Measurements from ENCODE around the gene CYB5R3.

DNA sequence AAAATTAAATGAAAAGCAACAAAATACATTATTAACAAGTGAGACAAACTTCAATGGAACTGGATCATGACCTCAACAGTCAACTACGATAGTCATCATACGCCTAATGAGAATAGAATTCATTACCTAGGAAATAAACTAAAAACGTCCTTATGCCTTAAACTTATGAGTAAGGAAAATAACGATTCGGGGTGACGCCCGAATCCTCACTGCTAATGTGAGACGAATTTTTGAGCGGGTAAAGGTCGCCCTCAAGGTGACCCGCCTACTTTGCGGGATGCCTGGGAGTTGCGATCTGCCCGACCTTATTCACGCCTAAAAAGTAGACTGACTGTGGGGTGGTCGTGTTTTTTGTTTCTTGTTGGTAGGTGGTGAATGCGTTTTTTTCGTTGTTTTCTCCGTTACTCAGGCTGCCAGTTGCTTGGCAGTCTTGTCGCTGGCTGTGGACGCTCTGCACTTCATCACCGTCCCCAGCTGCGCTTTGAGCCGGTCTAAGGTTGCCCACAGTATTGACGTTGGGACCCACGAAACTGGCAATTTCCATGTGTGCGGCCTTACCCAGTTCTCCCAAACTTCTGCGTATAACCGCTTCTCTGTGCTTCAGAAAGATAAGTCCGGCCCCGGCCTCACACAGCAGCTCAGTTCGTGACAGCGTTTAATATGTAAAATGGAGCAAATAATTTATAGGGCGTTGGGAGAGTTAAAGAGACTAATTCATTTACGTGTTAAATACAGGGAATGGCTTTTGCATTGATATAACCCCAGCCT lies 33.9 kb downstream of the CYB5R3 start:
- TF ChIP-seq, protein P1, sequence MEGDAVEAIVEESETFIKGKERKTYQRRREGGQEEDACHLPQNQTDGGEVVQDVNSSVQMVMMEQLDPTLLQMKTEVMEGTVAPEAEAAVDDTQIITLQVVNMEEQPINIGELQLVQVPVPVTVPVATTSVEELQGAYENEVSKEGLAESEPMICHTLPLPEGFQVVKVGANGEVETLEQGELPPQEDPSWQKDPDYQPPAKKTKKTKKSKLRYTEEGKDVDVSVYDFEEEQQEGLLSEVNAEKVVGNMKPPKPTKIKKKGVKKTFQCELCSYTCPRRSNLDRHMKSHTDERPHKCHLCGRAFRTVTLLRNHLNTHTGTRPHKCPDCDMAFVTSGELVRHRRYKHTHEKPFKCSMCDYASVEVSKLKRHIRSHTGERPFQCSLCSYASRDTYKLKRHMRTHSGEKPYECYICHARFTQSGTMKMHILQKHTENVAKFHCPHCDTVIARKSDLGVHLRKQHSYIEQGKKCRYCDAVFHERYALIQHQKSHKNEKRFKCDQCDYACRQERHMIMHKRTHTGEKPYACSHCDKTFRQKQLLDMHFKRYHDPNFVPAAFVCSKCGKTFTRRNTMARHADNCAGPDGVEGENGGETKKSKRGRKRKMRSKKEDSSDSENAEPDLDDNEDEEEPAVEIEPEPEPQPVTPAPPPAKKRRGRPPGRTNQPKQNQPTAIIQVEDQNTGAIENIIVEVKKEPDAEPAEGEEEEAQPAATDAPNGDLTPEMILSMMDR (IDR thresholded peaks at IDR 0.05; ENCODE audit: low read depth, low read length, missing input control): no peak
- TF ChIP-seq, protein P2, sequence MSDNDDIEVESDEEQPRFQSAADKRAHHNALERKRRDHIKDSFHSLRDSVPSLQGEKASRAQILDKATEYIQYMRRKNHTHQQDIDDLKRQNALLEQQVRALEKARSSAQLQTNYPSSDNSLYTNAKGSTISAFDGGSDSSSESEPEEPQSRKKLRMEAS (IDR thresholded peaks at IDR 0.05): peak; percentile 51
- peak; percentile 76 for TF ChIP-seq TAF1 (conservative IDR thresholded peaks at IDR 0.05)
- peak; percentile 71 for TF ChIP-seq REST (IDR thresholded peaks at IDR 0.05)

All from liver (tissue), 3 donors.